Measurements from ENCODE around the gene SLC10A2. TPM values are rescaled to one million over a fixed set of nuclear protein-coding genes. Genes with fewer than 3 reads are reported as not detected.
"Not testable (repeated sequence)": the region's sequence is repeated elsewhere in the genome, so short reads cannot be mapped to it uniquely, and the experiment has no call there.

Gene SLC10A2
- not detected in 2 replicates for total RNA-seq (2014; rRNA removed; shearing (Covaris generic))

GRCh38 chr13:103066079-103066780 lies at the start of gene SLC10A2:
TSS of gene SLC10A2 (minus strand) at chr13:103066417. CDS start at chr13:103066249, 168 bp downstream.
- Histone ChIP-seq H3K27me3 (replicated peaks) (no peaks in the 10 kb centered on the region), H3K27ac (no peak within 1 kb of the TSS), H3K9me3 (replicated peaks) (no peaks in the 10 kb centered on the region), H3K36me3 (no peaks in the 10 kb centered on the region), H3K4me3 (no peak within 1 kb of the TSS), H3K4me1 (replicated peaks) (no peaks in the 10 kb centered on the region)
- no peak for DNase-seq (ENCODE audit: low read depth in 1 of 2, low spot score in 2 of 2)

GRCh38 chr13:103107580-103107979 lies 41.4 kb upstream of the SLC10A2 start:
- DNase-seq (ENCODE audit: low read depth in 1 of 2, low spot score in 2 of 2): no peak
- Histone ChIP-seq H3K9me3 (replicated peaks) (no peaks in the 10 kb centered on the region; the same call in 1 of the 2 replicates), H3K27ac (no peak overlapping the region), H3K27me3 (replicated peaks) (no peaks in the 10 kb centered on the region), H3K4me3 (no peak overlapping the region), H3K4me1 (replicated peaks) (no peaks in the 10 kb centered on the region), H3K36me3 (no peaks in the 10 kb centered on the region)

- H3K36me3 ChIP-seq: no peaks in the 10 kb centered on the region
- H3K9me3 ChIP-seq (replicated peaks): no peaks in the 10 kb centered on the region
- 0 out of 2 replicates have a peak, but pooled peaks cover under 1% of the 10 kb centered on the region for H3K27me3 ChIP-seq (replicated peaks)
- no peak overlapping the region for H3K27ac ChIP-seq
- no peak for DNase-seq (ENCODE audit: low read depth in 1 of 2, low spot score in 2 of 2)
- H3K4me1 ChIP-seq (replicated peaks): no peaks in the 10 kb centered on the region
- no peak overlapping the region for H3K4me3 ChIP-seq
Observed at GRCh38 chr13:103104340-103104739, 38.1 kb upstream of the SLC10A2 start.

GRCh38 chr13:103103456-103103855 lies 37.2 kb upstream of the SLC10A2 start:
- DNase-seq (ENCODE audit: low read depth in 1 of 2, low spot score in 2 of 2); H3K27me3 ChIP-seq (replicated peaks); H3K36me3 ChIP-seq; H3K4me3 ChIP-seq; H3K27ac ChIP-seq; H3K4me1 ChIP-seq (replicated peaks); H3K9me3 ChIP-seq (replicated peaks): not testable (repeated sequence)

GRCh38 chr13:103102482-103102881 lies 36.3 kb upstream of the SLC10A2 start:
- 0 out of 2 replicates have a peak, but pooled peaks cover 2% of the 10 kb centered on the region for H3K27me3 ChIP-seq (replicated peaks)
- H3K9me3 ChIP-seq (replicated peaks): no peaks in the 10 kb centered on the region
- H3K27ac ChIP-seq: no peak overlapping the region
- no peak overlapping the region for H3K4me3 ChIP-seq
- no peaks in the 10 kb centered on the region for H3K36me3 ChIP-seq
- no peak for DNase-seq (ENCODE audit: low read depth in 1 of 2, low spot score in 2 of 2)
- H3K4me1 ChIP-seq (replicated peaks): no peaks in the 10 kb centered on the region

- H3K27me3 ChIP-seq (replicated peaks): 0 out of 2 replicates have a peak, but pooled peaks cover 2% of the 10 kb centered on the region
- no peaks in the 10 kb centered on the region for H3K4me1 ChIP-seq (replicated peaks)
- H3K4me3 ChIP-seq: no peak overlapping the region
- H3K9me3 ChIP-seq (replicated peaks): no peaks in the 10 kb centered on the region
- no peaks in the 10 kb centered on the region for H3K36me3 ChIP-seq
- H3K27ac ChIP-seq: no peak overlapping the region
- DNase-seq (ENCODE audit: low read depth in 1 of 2, low spot score in 2 of 2): no peak
Observed at GRCh38 chr13:103101901-103102300, 35.7 kb upstream of the SLC10A2 start.

- Histone ChIP-seq H3K27ac (no peak overlapping the region), H3K4me3 (no peak overlapping the region), H3K4me1 (replicated peaks) (no peaks in the 10 kb centered on the region), H3K27me3 (replicated peaks) (0 out of 2 replicates have a peak, but pooled peaks cover 2% of the 10 kb centered on the region), H3K36me3 (no peaks in the 10 kb centered on the region), H3K9me3 (replicated peaks) (no peaks in the 10 kb centered on the region)
- DNase-seq (ENCODE audit: low read depth in 1 of 2, low spot score in 2 of 2): no peak
Observed at GRCh38 chr13:103101500-103101899, 35.3 kb upstream of the SLC10A2 start.

- no peak for DNase-seq (ENCODE audit: low read depth in 1 of 2, low spot score in 2 of 2)
- Histone ChIP-seq H3K27ac (no peak overlapping the region), H3K9me3 (replicated peaks) (no peaks in the 10 kb centered on the region), H3K36me3 (no peaks in the 10 kb centered on the region), H3K4me3 (no peak overlapping the region), H3K4me1 (replicated peaks) (no peaks in the 10 kb centered on the region), H3K27me3 (replicated peaks) (0 out of 2 replicates have a peak, but pooled peaks cover 2% of the 10 kb centered on the region)
Observed at GRCh38 chr13:103100830-103101229, 34.6 kb upstream of the SLC10A2 start.

- no peak overlapping the region for H3K27ac ChIP-seq
- H3K4me3 ChIP-seq: no peak overlapping the region
- no peak for DNase-seq (ENCODE audit: low read depth in 1 of 2, low spot score in 2 of 2)
- no peaks in the 10 kb centered on the region for H3K9me3 ChIP-seq (replicated peaks)
- no peaks in the 10 kb centered on the region for H3K36me3 ChIP-seq
- H3K4me1 ChIP-seq (replicated peaks): no peaks in the 10 kb centered on the region
- H3K27me3 ChIP-seq (replicated peaks): 0 out of 2 replicates have a peak, but pooled peaks cover 2% of the 10 kb centered on the region
Observed at GRCh38 chr13:103099722-103100293, 33.6 kb upstream of the SLC10A2 start.

GRCh38 chr13:103098535-103098934 lies 32.3 kb upstream of the SLC10A2 start:
- H3K36me3 ChIP-seq: no peaks in the 10 kb centered on the region

GRCh38 chr13:103097366-103097928 lies 31.2 kb upstream of the SLC10A2 start:
- Histone ChIP-seq H3K27ac (no peak overlapping the region), H3K36me3 (no peaks in the 10 kb centered on the region), H3K4me3 (no peak overlapping the region), H3K9me3 (replicated peaks) (peaks cover 14% of the 10 kb centered on the region), H3K27me3 (replicated peaks) (0 out of 2 replicates have a peak, but pooled peaks cover 2% of the 10 kb centered on the region), H3K4me1 (replicated peaks) (no peaks in the 10 kb centered on the region)
- no peak for DNase-seq (ENCODE audit: low read depth in 1 of 2, low spot score in 2 of 2)

More at GRCh38 chr13:103098535-103098934, 32.3 kb upstream of the SLC10A2 start:
- Histone ChIP-seq H3K4me1 (replicated peaks) (no peaks in the 10 kb centered on the region), H3K27me3 (replicated peaks) (0 out of 2 replicates have a peak, but pooled peaks cover 2% of the 10 kb centered on the region), H3K27ac (no peak overlapping the region), H3K9me3 (replicated peaks) (peaks cover 6% of the 10 kb centered on the region), H3K4me3 (no peak overlapping the region)
- no peak for DNase-seq (ENCODE audit: low read depth in 1 of 2, low spot score in 2 of 2)

- H3K36me3 ChIP-seq; H3K27ac ChIP-seq; H3K27me3 ChIP-seq (replicated peaks); H3K4me1 ChIP-seq (replicated peaks); DNase-seq (ENCODE audit: low read depth in 1 of 2, low spot score in 2 of 2); H3K4me3 ChIP-seq: not testable (repeated sequence)
- peaks cover 19% of the 10 kb centered on the region for H3K9me3 ChIP-seq (replicated peaks)
Observed at GRCh38 chr13:103093649-103094048, 27.4 kb upstream of the SLC10A2 start.

GRCh38 chr13:103087275-103087674 lies 21.1 kb upstream of the SLC10A2 start:
- H3K36me3 ChIP-seq: no peaks in the 10 kb centered on the region
- no peaks in the 10 kb centered on the region for H3K27me3 ChIP-seq (replicated peaks)
- no peak overlapping the region for H3K27ac ChIP-seq
- no peak for DNase-seq (ENCODE audit: low read depth in 1 of 2, low spot score in 2 of 2)
- no peak overlapping the region for H3K4me3 ChIP-seq
- peaks cover 5% of the 10 kb centered on the region for H3K9me3 ChIP-seq (replicated peaks)
- H3K4me1 ChIP-seq (replicated peaks): no peaks in the 10 kb centered on the region

GRCh38 chr13:103081435-103081834 lies 15.2 kb upstream of the SLC10A2 start:
- Histone ChIP-seq H3K27ac (no peak overlapping the region), H3K4me1 (replicated peaks) (no peaks in the 10 kb centered on the region), H3K36me3 (no peaks in the 10 kb centered on the region), H3K9me3 (replicated peaks) (no peaks in the 10 kb centered on the region), H3K27me3 (replicated peaks) (peaks cover 3% of the 10 kb centered on the region; the same call in 1 of the 2 replicates), H3K4me3 (no peak overlapping the region)
- DNase-seq (ENCODE audit: low read depth in 1 of 2, low spot score in 2 of 2): no peak

All from SJSA1 (cell line).